NCI-H748 (cell line): Measurements from ENCODE around the gene CHST13.

Source experiments
- DNase-seq: peaks from one replicate; lab custom pipeline; 2025; ENCODE audit not compliant: unreplicated experiment; lab: John Stamatoyannopoulos, UW

The CHST13 gene

DNA sequence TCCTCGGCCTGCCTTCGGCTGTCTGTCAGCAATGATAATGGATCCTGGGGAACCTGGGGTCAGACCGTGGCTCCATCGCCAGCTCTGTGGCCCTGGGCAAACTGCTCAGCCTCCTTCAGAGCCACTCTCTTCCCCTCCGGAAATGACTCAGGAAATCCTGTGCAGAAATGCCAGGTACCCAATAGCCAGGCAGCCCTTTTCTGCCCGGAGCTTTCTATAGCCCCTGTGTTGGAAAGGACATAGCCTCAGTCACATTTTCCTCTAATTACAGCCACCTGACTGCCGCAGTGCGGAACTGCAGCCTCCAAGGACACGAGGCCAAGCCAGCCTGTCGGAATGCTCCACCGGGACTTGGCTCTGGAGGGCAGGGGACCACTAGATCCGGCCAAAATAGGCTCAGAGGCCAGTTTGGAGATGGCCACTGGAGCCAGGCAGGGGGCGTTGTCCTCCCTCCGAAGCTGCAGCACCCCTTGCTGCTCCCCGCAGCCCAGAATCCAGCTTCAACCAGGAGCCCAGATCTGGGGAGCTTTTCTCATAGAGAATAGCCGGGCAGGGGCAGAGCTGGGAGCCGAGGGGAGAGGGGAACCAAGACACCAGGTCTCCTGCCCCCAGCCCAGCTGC is 36.7 kb upstream of the CHST13 start:
- DNase-seq, result no peak

DNA sequence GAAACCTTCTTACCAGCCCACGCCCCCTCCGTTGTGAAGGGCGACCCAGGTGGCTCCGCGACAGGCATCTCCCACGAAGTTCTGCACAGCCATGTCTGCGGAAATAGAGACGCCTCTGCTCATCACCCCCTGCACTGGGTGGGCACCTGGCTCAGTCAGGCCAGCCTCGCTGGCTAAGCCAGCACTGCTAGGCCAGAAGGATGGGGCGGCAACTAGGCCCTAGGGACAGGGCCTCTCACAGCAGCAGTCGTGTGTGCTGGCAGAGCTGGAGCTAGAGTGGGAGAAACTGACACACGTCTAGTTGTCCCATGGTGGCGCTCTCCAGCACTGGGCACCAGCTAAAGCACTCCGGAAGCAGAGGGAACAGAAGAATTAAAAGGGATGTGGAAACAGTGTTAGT is 35.8 kb upstream of the CHST13 start:
- no peak for DNase-seq

DNA sequence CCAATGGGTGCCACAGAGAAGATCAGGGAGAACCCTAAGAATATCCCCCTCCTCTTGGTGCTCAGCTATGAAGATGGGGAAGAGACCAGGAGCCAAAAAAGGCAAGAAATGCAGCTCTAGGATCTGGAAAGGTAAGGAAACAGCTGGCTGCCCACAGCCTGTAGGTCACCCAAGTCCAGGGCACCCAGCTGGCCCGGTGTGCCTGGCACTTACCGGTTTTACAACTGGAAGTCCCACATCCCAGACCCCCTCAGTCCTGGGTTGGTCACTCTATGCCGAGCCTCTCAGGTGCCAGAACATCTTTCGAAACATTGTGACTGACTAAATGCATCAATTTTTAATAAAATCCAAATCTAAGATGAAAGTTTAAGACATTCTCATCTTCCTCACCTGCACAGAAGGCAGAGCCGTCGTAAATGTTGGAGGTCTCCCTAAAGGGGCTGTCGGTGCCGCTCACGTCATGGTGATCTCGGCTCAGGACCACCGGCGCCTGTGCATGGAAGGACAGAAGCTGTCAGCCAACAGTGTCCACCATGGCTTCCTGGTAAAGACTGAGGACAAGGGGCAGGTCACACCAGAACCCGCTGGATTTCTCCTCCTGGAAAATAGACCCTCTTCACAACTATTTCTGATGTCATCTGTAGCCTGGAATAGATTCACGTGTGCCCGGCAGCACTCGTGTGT is 34.9 kb upstream of the CHST13 start:
- no peak for DNase-seq

DNA sequence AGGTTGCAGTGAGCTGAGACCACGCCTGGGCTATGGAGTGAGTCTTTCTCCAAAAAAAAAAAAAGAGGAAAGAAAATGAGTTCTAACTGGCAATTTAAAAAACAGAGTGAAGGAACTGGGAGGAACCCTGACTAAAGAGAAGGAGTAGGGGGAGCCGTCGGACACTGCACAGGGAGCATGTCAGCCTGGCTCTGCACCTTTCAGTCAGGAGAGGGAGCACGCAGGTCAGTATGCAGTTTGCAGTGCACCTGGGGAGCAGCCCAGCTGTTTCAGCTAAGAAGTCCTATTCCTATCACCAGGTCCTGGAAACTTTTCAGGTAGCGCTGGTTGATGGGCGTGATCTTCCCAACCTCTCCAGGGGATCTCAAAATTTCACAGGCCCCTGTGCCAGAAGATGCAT is 33.3 kb upstream of the CHST13 start:
- DNase-seq, result no peak

GRCh38 chr3:126491221-126492013 is 32.5 kb upstream of the CHST13 start:
- no peak for DNase-seq

- no peak for DNase-seq
Observed at GRCh38 chr3:126493051-126493450, 30.9 kb upstream of the CHST13 start.

GRCh38 chr3:126493739-126494138 is 30.2 kb upstream of the CHST13 start:
- no peak for DNase-seq

GRCh38 chr3:126494204-126494969 is 29.6 kb upstream of the CHST13 start:
- no peak for DNase-seq

DNA sequence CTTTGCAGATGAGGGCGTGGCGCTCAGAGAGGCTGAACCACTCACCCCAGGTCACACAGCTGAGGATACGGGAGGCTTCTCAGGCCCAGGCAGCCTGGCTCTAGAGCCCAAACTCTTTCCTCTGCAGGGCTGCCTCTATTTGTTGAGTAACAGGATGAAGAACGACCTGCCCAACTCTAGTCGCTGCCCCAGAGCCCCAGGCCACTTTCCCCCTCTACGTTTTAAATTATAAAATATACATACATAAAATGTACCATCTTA is 29.1 kb upstream of the CHST13 start:
- DNase-seq, result no peak

DNA sequence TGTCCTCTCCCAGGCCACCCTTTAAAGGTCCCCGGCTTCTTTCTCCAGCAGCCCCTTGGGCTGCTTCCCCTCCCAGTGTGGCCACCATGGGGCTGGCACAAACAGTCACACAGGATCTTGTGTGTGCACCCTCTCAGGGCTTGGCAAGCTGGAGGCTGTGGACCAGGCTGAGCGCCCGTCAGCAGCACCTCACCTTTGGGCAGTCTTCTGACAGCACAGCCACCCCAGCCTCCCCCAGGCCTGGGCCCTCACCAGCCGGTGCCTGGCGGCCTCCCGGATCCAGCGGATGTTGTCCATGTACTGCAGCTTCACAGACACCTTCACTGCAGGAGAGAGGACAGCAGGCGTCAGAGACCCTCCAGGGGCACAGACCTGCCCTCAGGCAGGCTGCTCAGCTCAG is 28.2 kb upstream of the CHST13 start:
- no peak for DNase-seq

DNA sequence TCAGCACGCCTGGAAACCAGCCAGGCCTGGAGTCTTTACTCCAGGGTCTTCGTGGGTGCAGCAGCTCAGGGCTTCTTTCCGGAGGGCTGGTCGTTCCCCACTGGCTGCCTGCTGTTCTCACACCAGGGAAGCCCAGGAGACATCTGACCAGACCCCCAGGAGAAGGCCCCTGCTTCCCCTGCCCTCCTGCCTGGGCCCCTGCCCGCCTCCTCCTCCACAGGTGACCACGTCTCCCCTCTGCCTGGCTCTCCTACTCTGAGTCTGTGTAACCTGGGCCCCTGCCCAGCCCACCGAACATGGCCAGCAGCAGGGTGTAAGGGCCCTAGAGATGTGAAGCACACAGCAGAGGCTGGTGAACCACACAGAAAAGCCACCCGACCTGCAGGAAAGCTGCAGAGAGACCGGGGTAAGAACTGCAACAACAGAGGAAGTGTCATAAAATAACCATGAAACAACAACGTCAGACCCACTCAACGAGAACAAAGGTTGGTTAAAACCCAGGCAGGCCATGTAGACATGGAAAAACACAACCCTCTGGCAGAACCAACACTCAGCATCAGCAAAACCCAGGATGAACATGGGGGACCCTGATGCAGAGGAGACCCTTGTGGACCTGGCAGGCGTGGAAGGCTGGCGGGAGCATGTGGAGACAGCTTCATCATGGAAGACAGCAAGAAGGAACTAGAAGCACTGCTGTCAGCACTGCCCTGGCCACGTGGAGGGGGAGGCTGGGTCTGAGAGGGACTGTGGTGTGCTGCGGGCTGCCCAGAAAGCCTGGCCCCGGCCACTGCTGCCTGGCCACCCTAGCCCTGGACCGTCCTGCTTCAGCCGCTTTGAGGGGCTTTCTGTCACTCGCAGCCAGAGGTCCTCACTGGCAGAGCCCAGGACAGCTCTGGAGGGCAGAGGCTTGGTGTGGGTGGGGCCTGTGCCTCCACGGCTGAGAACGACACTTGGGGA is 26.8 kb upstream of the CHST13 start:
- DNase-seq, result no peak

DNA sequence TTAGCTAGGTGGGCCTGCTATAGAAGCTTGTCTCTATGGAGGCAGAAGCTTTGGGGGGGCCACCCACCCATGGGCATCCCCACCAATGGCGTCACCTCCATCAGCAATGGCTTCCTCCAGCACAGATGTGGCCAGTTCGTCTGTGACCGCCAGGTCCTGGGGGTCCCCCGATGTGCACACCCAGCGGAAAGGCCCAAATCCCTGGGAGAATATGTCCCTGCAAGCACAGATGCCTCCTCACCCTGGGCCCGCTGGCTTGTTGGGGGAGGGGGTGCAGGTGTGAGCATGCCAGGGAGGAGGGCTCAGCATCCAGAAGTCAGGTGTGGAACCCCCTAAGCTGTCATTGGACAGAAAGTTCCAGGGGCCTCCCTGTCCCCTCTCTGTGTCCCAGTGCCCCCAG is 26.0 kb upstream of the CHST13 start:
- DNase-seq, result no peak

GRCh38 chr3:126498461-126498860 is 25.5 kb upstream of the CHST13 start:
- no peak for DNase-seq

GRCh38 chr3:126498929-126499328 is 25.0 kb upstream of the CHST13 start:
- no peak for DNase-seq

DNA sequence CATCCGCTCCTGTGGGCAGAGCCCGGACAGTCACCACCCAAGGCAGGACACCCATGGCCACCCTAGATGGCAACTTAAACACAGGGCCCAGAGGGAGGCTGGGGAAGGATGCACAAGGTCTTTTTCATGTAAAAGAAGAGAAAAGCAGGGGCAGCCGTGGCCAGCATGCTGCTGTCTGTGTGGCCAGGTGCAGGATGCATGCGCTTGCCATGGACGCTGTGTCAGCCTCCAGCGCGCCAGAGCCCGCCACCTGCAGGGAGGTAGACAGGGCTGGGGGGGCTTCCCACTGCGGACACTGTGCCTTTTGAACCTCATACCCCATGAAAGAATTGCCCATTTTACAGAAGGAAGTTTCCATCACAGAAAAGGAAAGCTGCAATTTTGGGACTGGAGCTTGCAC is 24.6 kb upstream of the CHST13 start:
- DNase-seq, result no peak

DNA sequence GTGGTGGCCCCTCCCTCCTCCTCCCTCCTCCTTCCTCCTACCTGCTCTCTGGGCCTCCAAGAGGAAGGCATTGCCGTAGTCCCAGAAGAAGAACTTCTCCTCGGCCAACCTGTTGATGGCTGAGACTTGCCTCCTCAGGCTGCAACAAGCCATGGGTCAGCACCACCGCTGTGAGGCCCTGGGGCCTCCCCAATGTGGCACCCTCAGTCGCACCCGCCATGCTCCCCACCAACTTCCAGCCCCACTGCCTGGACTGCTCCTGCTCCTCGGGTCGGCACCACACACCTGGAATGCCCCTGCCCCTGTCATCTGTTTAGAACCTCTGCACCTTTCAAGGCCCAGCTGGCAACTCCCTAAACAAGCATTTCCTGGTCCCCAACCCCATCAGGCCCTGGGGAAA is 23.9 kb upstream of the CHST13 start:
- no peak for DNase-seq

- DNase-seq, result no peak
Observed at GRCh38 chr3:126501054-126501453, 22.9 kb upstream of the CHST13 start.

GRCh38 chr3:126501736-126502135 is 22.2 kb upstream of the CHST13 start:
- DNase-seq, result no peak

GRCh38 chr3:126502656-126503055 is 21.3 kb upstream of the CHST13 start:
- DNase-seq, result no peak

GRCh38 chr3:126503701-126504100 is 20.3 kb upstream of the CHST13 start:
- DNase-seq, result no peak

DNA sequence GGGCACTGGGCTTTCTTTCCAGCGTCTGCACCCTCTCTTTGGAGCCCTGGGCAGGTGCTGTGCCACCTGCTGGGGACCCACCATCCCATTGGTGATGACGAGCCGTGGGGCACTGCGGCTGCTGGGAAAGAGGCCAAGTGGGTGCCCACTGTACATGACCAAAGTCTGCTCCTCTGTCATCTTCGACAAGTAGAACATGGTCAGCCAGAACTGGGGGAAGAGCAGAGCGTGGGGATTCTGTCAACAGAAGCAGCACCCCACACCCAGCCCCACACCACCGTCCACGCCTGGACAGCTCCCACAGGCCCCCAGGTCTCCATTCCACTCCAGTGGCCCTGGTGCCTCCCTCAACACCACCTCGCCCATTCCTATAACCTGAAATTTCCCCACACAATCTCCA is 16.1 kb upstream of the CHST13 start:
- DNase-seq, result no peak
